ENCODE data around the gene PPM1H.

The PPM1H gene

GRCh38 chr12:62792236-62792870 lies 142.6 kb downstream of the PPM1H start:
- DNase-seq, result no peak

GRCh38 chr12:62789851-62790250 lies 145.1 kb downstream of the PPM1H start:
- DNase-seq, result no peak

GRCh38 chr12:62787611-62788010 lies 147.3 kb downstream of the PPM1H start:
- peak; percentile 47 for DNase-seq

GRCh38 chr12:62787023-62787422 lies 147.9 kb downstream of the PPM1H start:
- DNase-seq, result no peak

GRCh38 chr12:62785941-62786559 lies 148.9 kb downstream of the PPM1H start:
- peak; percentile 83 for DNase-seq

GRCh38 chr12:62784576-62784975 lies 150.4 kb downstream of the PPM1H start:
- DNase-seq, result no peak

GRCh38 chr12:62783881-62784280 lies 151.1 kb downstream of the PPM1H start:
- no peak for DNase-seq

- DNase-seq, result no peak
These were observed 153.6 kb downstream of the PPM1H start for GRCh38 chr12:62781136-62781880.

- no peak for DNase-seq
These were observed 155.5 kb downstream of the PPM1H start for GRCh38 chr12:62779488-62779887.

- DNase-seq, result no peak
These were observed 156.8 kb downstream of the PPM1H start for GRCh38 chr12:62778187-62778586.

- no peak for DNase-seq
These were observed 158.0 kb downstream of the PPM1H start for GRCh38 chr12:62776997-62777396.

GRCh38 chr12:62776575-62776974 lies 158.4 kb downstream of the PPM1H start:
- DNase-seq, result no peak

GRCh38 chr12:62774794-62775193 lies 160.2 kb downstream of the PPM1H start:
- no peak for DNase-seq

- no peak for DNase-seq
These were observed 162.5 kb downstream of the PPM1H start for GRCh38 chr12:62772416-62772955.

GRCh38 chr12:62771828-62772227 lies 163.1 kb downstream of the PPM1H start:
- no peak for DNase-seq

- DNase-seq, result no peak
These were observed 164.6 kb downstream of the PPM1H start for GRCh38 chr12:62770381-62770780.

GRCh38 chr12:62769076-62769619 lies 165.8 kb downstream of the PPM1H start:
- no peak for DNase-seq

GRCh38 chr12:62767946-62768345 lies 167.0 kb downstream of the PPM1H start:
- no peak for DNase-seq

- no peak for DNase-seq
These were observed 167.5 kb downstream of the PPM1H start for GRCh38 chr12:62767496-62767895.

GRCh38 chr12:62766496-62766895 lies 168.5 kb downstream of the PPM1H start:
- DNase-seq, result no peak

GRCh38 chr12:62763861-62764645 lies 170.9 kb downstream of the PPM1H start:
- no peak for DNase-seq

GRCh38 chr12:62763312-62763711 lies 171.6 kb downstream of the PPM1H start:
- no peak for DNase-seq

- DNase-seq, result no peak
These were observed 172.3 kb downstream of the PPM1H start for GRCh38 chr12:62762645-62763044.

Measured in GF-D8 (cell line).